Mesenchymal stem cell (in vitro differentiated cells and primary cell): ENCODE measurements around the gene SLC25A44.

Source experiments
- DNase-seq: peaks from one replicate; pipeline ENCODE4 v3.0.0-alpha.2; 2013
- H2AFZ ChIP-seq: one replicate; pipeline ENCODE4 v1.6.1; 2013; ENCODE audit warnings: low read depth, mild to moderate bottlenecking, control low read depth, inconsistent platforms, low read length, moderate library complexity
- H2AK5ac ChIP-seq: 2 replicates; pipeline ENCODE4 v1.6.1; 2013; ENCODE audit warnings: low read length, moderate library complexity, mild to moderate bottlenecking, inconsistent platforms; ENCODE audit not compliant: severe bottlenecking
- H2BK120ac ChIP-seq: one replicate; pipeline ENCODE4 v1.6.1; 2013; ENCODE audit warnings: low read depth, mild to moderate bottlenecking, inconsistent platforms, low read length, moderate library complexity
- H2BK12ac ChIP-seq, 2 experiments: one replicate each; pipeline ENCODE4 v1.6.1; 2013; ENCODE audit warnings: inconsistent platforms in 2 of 2, low read length in 2 of 2, mild to moderate bottlenecking in 2 of 2, moderate library complexity in 2 of 2, control low read depth in 1 of 2
- H2BK15ac ChIP-seq: one replicate; pipeline ENCODE4 v1.6.1; 2013; ENCODE audit warnings: mild to moderate bottlenecking, low read depth, inconsistent platforms; ENCODE audit not compliant: poor library complexity, severe bottlenecking
- H2BK5ac ChIP-seq: 2 replicates; pipeline ENCODE4 v1.6.1; 2013; ENCODE audit warnings: low read depth, mild to moderate bottlenecking, low read length, control low read depth, inconsistent platforms; ENCODE audit not compliant: poor library complexity, severe bottlenecking
- H3K14ac ChIP-seq, 2 experiments: one replicate each; pipeline ENCODE4 v1.6.1; 2013; ENCODE audit warnings: inconsistent platforms in 2 of 2, low read length in 2 of 2, control low read depth in 1 of 2, mild to moderate bottlenecking in 1 of 2, moderate library complexity in 1 of 2
- H3K18ac ChIP-seq, 2 experiments: one replicate each; pipeline ENCODE4 v1.6.1; 2013; ENCODE audit warnings: inconsistent platforms in 2 of 2, low read length in 2 of 2, control low read depth in 1 of 2, low read depth in 1 of 2, mild to moderate bottlenecking in 1 of 2
- H3K23ac ChIP-seq, 2 experiments: one replicate each; pipeline ENCODE4 v1.6.1; 2013; ENCODE audit warnings: inconsistent platforms in 2 of 2, low read length in 2 of 2, mild to moderate bottlenecking in 2 of 2, moderate library complexity in 2 of 2, control low read depth in 1 of 2
- H3K27ac ChIP-seq: 2 replicates; pipeline ENCODE4 v1.5.1; 2013; ENCODE audit warnings: mild to moderate bottlenecking, moderate library complexity, low read length, control low read depth, inconsistent platforms; ENCODE audit not compliant: poor library complexity, severe bottlenecking
- H3K27me3 ChIP-seq, 2 experiments: 2 replicates each; pipeline versions ENCODE4 v1.6.1 to v1.7.0; 2013; ENCODE audit warnings: low read length in 2 of 2, mild to moderate bottlenecking in 2 of 2, moderate library complexity in 2 of 2, control low read depth in 1 of 2, inconsistent platforms in 1 of 2; ENCODE audit not compliant: control insufficient read depth in 1 of 2, insufficient read depth in 1 of 2
- H3K36me3 ChIP-seq, 2 experiments: 2 replicates each; pipeline versions ENCODE4 v1.6.1 to v1.7.0; 2013; ENCODE audit warnings: low read length in 2 of 2, control low read depth in 1 of 2, inconsistent platforms in 1 of 2, low read depth in 1 of 2, mild to moderate bottlenecking in 1 of 2; ENCODE audit not compliant: insufficient read depth in 2 of 2, control insufficient read depth in 1 of 2
- H3K4ac ChIP-seq, 2 experiments: one replicate each; pipeline ENCODE4 v1.6.1; 2013; ENCODE audit warnings: inconsistent platforms in 2 of 2, low read length in 2 of 2, mild to moderate bottlenecking in 2 of 2, moderate library complexity in 2 of 2, control low read depth in 1 of 2, low read depth in 1 of 2
- H3K4me1 ChIP-seq: 2 replicates; pipeline ENCODE4 v1.6.1; 2013; ENCODE audit warnings: low read depth, low read length, control low read depth; ENCODE audit not compliant: control insufficient read depth, insufficient read depth
- H3K4me2 ChIP-seq: 2 replicates; pipeline ENCODE4 v1.6.1; 2013; ENCODE audit warnings: low read length, mild to moderate bottlenecking, inconsistent platforms; ENCODE audit not compliant: poor library complexity, severe bottlenecking
- H3K4me3 ChIP-seq, 2 experiments: 2 replicates each; pipeline versions ENCODE4 v1.5.1 to v1.7.0; 2013; ENCODE audit warnings: low read length in 2 of 2, mild to moderate bottlenecking in 2 of 2, control low read depth in 1 of 2, low read depth in 1 of 2; ENCODE audit not compliant: insufficient read depth in 1 of 2
- H3K79me1 ChIP-seq: replicated peaks from 2 replicates; pipeline ENCODE4 v1.6.1; 2013; ENCODE audit warnings: mild to moderate bottlenecking, control low read depth, low read length, inconsistent platforms; ENCODE audit not compliant: poor library complexity, severe bottlenecking
- H3K9ac ChIP-seq: 2 replicates; pipeline ENCODE4 v1.7.0; 2013; ENCODE audit warnings: mild to moderate bottlenecking, low read length, moderate library complexity
- H3K9me3 ChIP-seq: 2 replicates; pipeline ENCODE4 v1.7.0; 2013; ENCODE audit warnings: mild to moderate bottlenecking, low read length; ENCODE audit not compliant: control insufficient read depth
- H4K8ac ChIP-seq: one replicate; pipeline ENCODE4 v1.6.1; 2013; ENCODE audit warnings: inconsistent platforms, mild to moderate bottlenecking, low read length, moderate library complexity
- H4K91ac ChIP-seq: one replicate; pipeline ENCODE4 v1.6.1; 2013; ENCODE audit warnings: mild to moderate bottlenecking, low read length, inconsistent platforms
- WGBS: methylation state at CpG from one replicate; pipeline ENCODE4 v1.1.7; 2013; ENCODE audit warnings: mixed read lengths; 5-methylcytosine and 5-hydroxymethylcytosine counted together

SLC25A44 gene

GRCh38 chr1:156220226-156220625 lies 26.3 kb downstream of the SLC25A44 start:
- no peak for DNase-seq
- H2BK120ac ChIP-seq = no peak overlapping the region
- no peak overlapping the region for H3K27ac ChIP-seq
- H3K27me3 ChIP-seq = no peaks in the 10 kb centered on the region
- WGBS = 93% methylated on average over 5 of the region's 9 CpGs
- H3K4me2 ChIP-seq = no peak overlapping the region
- H3K36me3 ChIP-seq = peaks cover 22 to 34% of the 10 kb centered on the region in 2 experiments
- H3K79me1 ChIP-seq = peaks cover 18% of the 10 kb centered on the region
- no peak overlapping the region for H2AK5ac ChIP-seq
- no peak overlapping the region for H2AFZ ChIP-seq
- no peak overlapping the region for H3K18ac ChIP-seq
- no peak overlapping the region for H2BK5ac ChIP-seq
- no peak overlapping the region for H3K4ac ChIP-seq
- no peak overlapping the region for H3K9ac ChIP-seq
- no peaks in the 10 kb centered on the region for H3K9me3 ChIP-seq
- H3K14ac ChIP-seq = no peak overlapping the region
- peaks cover 18% of the 10 kb centered on the region for H3K4me1 ChIP-seq
- H4K8ac ChIP-seq = no peak overlapping the region
- H2BK15ac ChIP-seq = no peak overlapping the region
- H3K4me3 ChIP-seq = no peak overlapping the region
- no peak overlapping the region for H2BK12ac ChIP-seq
- H3K23ac ChIP-seq = no peak overlapping the region
- no peak overlapping the region for H4K91ac ChIP-seq

- Histone ChIP-seq H3K4ac (no peak overlapping the region), H3K27ac (no peak overlapping the region), H4K91ac (no peak overlapping the region), H3K9ac (no peak overlapping the region), H3K9me3 (no peaks in the 10 kb centered on the region), H2BK120ac (no peak overlapping the region), H3K27me3 (no peaks in the 10 kb centered on the region), H3K4me2 (no peak overlapping the region), H2AFZ (no peak overlapping the region), H3K4me3 (no peak overlapping the region), H2AK5ac (peak overlapping the region; percentile 41), H3K14ac (no peak overlapping the region), H3K36me3 (peaks cover 25 to 43% of the 10 kb centered on the region in 2 experiments), H2BK15ac (no peak overlapping the region), H3K79me1 (peaks cover 23% of the 10 kb centered on the region), H2BK5ac (no peak overlapping the region), H3K4me1 (peaks cover 18% of the 10 kb centered on the region), H3K23ac (no peak overlapping the region), H3K18ac (no peak overlapping the region), H4K8ac (no peak overlapping the region), H2BK12ac (no peak overlapping the region)
- over 99% methylated on average over 11 of the region's 13 CpGs for WGBS
- no peak for DNase-seq
Observed at GRCh38 chr1:156221986-156222692, 28.2 kb downstream of the SLC25A44 start.

DNA sequence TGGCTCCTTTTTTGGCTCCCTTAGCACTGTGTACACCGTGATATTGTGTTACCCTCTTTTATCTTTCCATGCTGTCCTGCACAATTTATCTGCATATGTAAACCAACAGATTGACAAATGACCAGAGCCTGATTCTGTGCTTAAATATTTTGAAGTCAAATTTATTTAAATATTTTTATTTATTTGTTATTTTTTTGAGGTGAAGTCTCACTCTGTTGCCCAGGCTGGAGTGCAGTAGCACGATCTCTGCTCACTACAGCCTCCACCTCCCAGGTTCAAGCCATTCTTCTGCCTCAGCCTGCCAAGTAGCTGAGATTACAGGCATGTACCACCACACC lies 31.7 kb downstream of the SLC25A44 start:
- Histone ChIP-seq H3K27ac (no peak overlapping the region), H2AFZ (no peak overlapping the region), H4K91ac (no peak overlapping the region), H3K9ac (no peak overlapping the region), H3K9me3 (no peaks in the 10 kb centered on the region), H3K4ac (no peak overlapping the region), H4K8ac (no peak overlapping the region), H3K14ac (no peak overlapping the region), H2AK5ac (no peak overlapping the region), H3K18ac (no peak overlapping the region), H3K4me2 (no peak overlapping the region), H2BK5ac (no peak overlapping the region), H3K27me3 (no peaks in the 10 kb centered on the region), H3K4me1 (peaks cover 16% of the 10 kb centered on the region), H3K23ac (no peak overlapping the region), H2BK120ac (no peak overlapping the region), H3K79me1 (peaks cover 14% of the 10 kb centered on the region), H2BK15ac (no peak overlapping the region), H3K36me3 (peaks cover 33 to 54% of the 10 kb centered on the region in 2 experiments), H3K4me3 (no peak overlapping the region), H2BK12ac (no peak overlapping the region)
- no peak for DNase-seq
- no CpG with 5 or more reads among the region's 2 CpGs for WGBS

DNA sequence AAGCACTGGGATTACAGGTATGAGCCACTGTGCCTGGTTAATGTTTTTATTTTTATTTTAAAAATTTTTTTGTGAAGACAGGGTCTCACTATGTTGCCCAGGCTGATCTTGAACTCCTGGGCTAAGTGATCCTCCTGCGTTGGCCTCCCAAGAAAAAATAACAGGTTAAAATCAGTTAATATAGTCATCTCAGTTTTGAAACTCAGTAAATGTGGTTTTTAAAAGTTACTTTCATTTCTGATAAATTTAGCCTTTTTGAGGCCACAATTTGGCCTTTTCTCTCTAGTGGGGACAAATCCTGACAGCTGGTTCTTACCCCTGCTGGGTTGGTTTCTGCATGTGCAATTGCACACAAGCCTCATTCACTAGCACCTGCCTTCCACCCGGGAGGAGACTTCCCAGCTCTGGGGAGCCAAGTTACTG lies 32.2 kb downstream of the SLC25A44 start:
- peaks cover 16% of the 10 kb centered on the region for H3K4me1 ChIP-seq
- no peak for DNase-seq
- H2BK120ac ChIP-seq = no peak overlapping the region
- H3K36me3 ChIP-seq = peaks cover 28 to 49% of the 10 kb centered on the region in 2 experiments
- H2AFZ ChIP-seq = no peak overlapping the region
- H3K27ac ChIP-seq = no peak overlapping the region
- H3K9me3 ChIP-seq = no peaks in the 10 kb centered on the region
- no peak overlapping the region for H4K91ac ChIP-seq
- H2BK5ac ChIP-seq = no peak overlapping the region
- H4K8ac ChIP-seq = no peak overlapping the region
- no peak overlapping the region for H3K4me3 ChIP-seq
- H3K27me3 ChIP-seq = no peaks in the 10 kb centered on the region
- WGBS = no CpG with 5 or more reads among the region's 2 CpGs
- H3K18ac ChIP-seq = no peak overlapping the region
- H2BK15ac ChIP-seq = no peak overlapping the region
- no peak overlapping the region for H3K14ac ChIP-seq
- H3K79me1 ChIP-seq = peaks cover 11% of the 10 kb centered on the region
- H2BK12ac ChIP-seq = no peak overlapping the region
- no peak overlapping the region for H3K9ac ChIP-seq
- no peak overlapping the region for H3K4ac ChIP-seq
- H3K4me2 ChIP-seq = no peak overlapping the region
- no peak overlapping the region for H2AK5ac ChIP-seq
- H3K23ac ChIP-seq = no peak overlapping the region
